Measurements from ENCODE around the gene PCSK6. TPM values are rescaled to one million over a fixed set of nuclear protein-coding genes. Genes with fewer than 3 reads are reported as not detected.

PCSK6 gene
- total RNA-seq, 1 donor from 2014 or later: 3.7 TPM

- TF ChIP-seq CTCF (conservative IDR thresholded peaks at IDR 0.05; ENCODE audit: low read depth, low read length): no peak
- DNase-seq (ENCODE audit: low read depth): no peak
- no peak overlapping the region for H3K4me3 ChIP-seq (ENCODE audit: low read depth, low read length)
Observed at GRCh38 chr15:101474983-101475382, 14.5 kb downstream of the PCSK6 start.

- no peak overlapping the region for H3K4me3 ChIP-seq (ENCODE audit: low read depth, low read length)
- TF ChIP-seq CTCF (conservative IDR thresholded peaks at IDR 0.05; ENCODE audit: low read depth, low read length): no peak
- no peak for DNase-seq (ENCODE audit: low read depth)
Observed at GRCh38 chr15:101474233-101474632, 15.3 kb downstream of the PCSK6 start.

GRCh38 chr15:101472033-101472432 lies 17.5 kb downstream of the PCSK6 start:
- TF ChIP-seq CTCF (conservative IDR thresholded peaks at IDR 0.05; ENCODE audit: low read depth, low read length): no peak
- no peak overlapping the region for H3K4me3 ChIP-seq (ENCODE audit: low read depth, low read length)
- no peak for DNase-seq (ENCODE audit: low read depth)

- no peak for TF ChIP-seq CTCF (conservative IDR thresholded peaks at IDR 0.05; ENCODE audit: low read depth, low read length)
- DNase-seq (ENCODE audit: low read depth): no peak
Observed at GRCh38 chr15:101470548-101471239, 18.8 kb downstream of the PCSK6 start.

GRCh38 chr15:101469520-101470288 lies 19.8 kb downstream of the PCSK6 start:
- no peak for TF ChIP-seq CTCF (conservative IDR thresholded peaks at IDR 0.05; ENCODE audit: low read depth, low read length)
- no peak overlapping the region for H3K4me3 ChIP-seq (ENCODE audit: low read depth, low read length)
- no peak for DNase-seq (ENCODE audit: low read depth)

More at GRCh38 chr15:101470548-101471239, 18.8 kb downstream of the PCSK6 start:
- no peak overlapping the region for H3K4me3 ChIP-seq (ENCODE audit: low read depth, low read length)

GRCh38 chr15:101466188-101466587 lies 23.3 kb downstream of the PCSK6 start:
- no peak for TF ChIP-seq CTCF (conservative IDR thresholded peaks at IDR 0.05; ENCODE audit: low read depth, low read length)
- no peak for DNase-seq (ENCODE audit: low read depth)
- no peak overlapping the region for H3K4me3 ChIP-seq (ENCODE audit: low read depth, low read length)
